GM12875 (cell line): ENCODE data around the gene SMDT1.

Experiments used
- H3K4me3 ChIP-seq: one replicate; pipeline ENCODE4 v1.5.1; 2011; ENCODE audit warnings: low read depth, low read length, control low read depth
- TF ChIP-seq, protein P1 (sequence below): IDR thresholded peaks from 2 replicates; pipeline ENCODE4 v1.5.1; 2011; ENCODE audit warnings: low read depth, mild to moderate bottlenecking, control low read depth, inconsistent platforms, low read length, moderate library complexity, borderline replicate concordance; ENCODE audit not compliant: insufficient read depth

Gene SMDT1

DNA sequence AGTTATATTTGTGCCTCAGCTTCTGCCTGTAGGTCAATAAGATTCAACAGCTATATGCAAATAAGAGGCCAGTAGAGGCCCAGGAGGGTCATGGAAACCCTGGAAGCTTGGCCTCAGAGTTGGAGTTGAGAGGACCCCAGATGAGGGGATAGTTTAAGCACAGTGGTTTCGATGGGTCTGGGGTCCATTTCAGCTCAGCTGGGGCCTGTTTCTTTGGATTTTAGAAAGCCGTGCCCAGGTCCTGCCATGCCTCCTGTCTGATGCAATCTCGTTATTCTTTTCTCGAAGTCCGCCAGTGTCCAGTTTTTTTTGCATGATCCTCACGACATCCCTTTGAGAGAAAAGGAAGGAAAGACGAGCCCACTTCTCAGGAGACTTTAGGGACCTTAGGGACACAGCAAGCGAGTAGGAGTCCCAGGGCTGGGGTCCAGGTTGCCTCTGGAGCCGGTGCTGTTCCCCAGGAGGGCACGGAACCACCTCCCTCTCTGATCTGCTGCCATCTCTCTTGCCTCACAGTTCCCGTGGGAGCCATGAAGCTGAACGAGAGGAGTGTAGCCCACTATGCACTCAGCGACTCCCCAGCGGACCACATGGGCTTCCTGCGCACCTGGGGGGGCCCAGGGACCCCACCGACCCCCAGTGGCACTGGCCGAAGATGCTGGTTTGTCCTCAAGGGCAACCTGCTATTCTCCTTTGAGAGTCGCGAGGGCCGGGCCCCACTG, 2.6 kb upstream of the SMDT1 start:
- H3K4me3 ChIP-seq: no peak overlapping the region

DNA sequence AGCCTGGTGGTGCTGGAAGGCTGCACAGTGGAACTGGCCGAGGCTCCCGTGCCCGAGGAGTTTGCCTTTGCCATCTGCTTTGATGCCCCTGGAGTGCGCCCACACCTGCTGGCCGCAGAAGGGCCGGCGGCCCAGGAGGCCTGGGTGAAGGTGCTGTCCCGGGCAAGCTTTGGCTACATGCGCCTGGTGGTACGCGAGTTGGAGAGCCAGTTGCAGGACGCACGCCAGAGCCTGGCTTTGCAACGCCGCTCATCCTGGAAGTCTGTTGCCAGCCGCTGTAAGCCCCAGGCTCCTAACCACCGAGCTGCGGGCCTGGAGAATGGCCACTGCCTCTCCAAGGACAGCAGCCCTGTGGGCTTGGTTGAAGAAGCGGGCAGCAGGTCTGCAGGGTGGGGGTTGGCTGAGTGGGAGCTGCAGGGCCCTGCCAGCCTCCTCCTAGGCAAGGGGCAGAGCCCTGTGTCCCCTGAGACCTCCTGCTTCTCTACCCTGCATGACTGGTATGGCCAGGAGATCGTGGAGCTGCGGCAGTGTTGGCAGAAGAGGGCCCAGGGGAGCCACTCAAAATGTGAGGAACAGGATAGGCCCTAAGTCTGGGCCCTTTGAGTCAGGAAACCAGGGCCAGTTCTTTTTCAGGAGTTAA, 1.9 kb upstream of the SMDT1 start:
- TF ChIP-seq, protein P1, sequence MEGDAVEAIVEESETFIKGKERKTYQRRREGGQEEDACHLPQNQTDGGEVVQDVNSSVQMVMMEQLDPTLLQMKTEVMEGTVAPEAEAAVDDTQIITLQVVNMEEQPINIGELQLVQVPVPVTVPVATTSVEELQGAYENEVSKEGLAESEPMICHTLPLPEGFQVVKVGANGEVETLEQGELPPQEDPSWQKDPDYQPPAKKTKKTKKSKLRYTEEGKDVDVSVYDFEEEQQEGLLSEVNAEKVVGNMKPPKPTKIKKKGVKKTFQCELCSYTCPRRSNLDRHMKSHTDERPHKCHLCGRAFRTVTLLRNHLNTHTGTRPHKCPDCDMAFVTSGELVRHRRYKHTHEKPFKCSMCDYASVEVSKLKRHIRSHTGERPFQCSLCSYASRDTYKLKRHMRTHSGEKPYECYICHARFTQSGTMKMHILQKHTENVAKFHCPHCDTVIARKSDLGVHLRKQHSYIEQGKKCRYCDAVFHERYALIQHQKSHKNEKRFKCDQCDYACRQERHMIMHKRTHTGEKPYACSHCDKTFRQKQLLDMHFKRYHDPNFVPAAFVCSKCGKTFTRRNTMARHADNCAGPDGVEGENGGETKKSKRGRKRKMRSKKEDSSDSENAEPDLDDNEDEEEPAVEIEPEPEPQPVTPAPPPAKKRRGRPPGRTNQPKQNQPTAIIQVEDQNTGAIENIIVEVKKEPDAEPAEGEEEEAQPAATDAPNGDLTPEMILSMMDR: no peak
- no peak overlapping the region for H3K4me3 ChIP-seq

More for the DNA sequence above, 2.6 kb upstream of the SMDT1 start:
- TF ChIP-seq, protein P1: no peak

DNA sequence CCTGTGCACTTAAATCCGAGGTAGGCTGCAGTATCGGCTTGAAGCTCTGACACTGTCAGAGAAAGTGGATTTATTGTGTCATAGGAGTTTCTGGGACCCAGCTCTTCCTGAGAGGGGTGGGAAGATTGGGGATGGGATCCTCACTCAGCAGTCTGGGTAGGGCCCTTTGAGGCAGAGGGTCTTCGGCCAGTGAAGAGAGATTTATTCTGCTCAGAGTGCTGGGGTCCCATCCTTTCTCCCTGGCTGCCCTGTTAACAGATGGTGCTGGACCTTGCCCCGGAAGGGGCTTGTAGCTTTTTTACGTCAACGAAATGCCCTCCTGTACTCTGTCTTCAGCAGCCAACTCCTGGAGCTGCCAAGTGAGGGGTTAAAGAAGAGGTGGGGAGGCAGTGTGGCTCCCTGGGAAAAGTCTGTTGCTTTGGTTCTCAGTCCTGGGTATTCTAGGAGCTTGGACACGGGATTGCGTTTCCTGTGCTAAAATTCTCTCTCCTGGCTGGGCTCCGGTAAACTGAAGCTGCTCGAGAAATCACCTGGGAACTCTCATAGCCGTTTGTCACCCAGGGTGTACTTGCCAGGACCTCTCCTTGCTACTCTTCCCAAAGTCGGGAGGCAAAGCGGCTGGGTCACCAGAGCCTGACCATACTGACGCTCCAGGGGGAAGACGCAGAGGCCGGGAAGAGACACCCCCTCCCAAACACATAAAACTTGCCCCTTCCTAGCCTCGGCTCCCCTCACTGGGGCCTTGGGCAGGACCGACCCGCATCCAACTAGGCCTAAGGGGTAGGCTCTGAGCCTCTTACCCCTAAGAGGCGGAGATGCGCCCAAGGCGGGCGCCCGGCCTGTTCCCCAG, 806 bp upstream of the SMDT1 start:
- peak overlapping the region; percentile 77 for H3K4me3 ChIP-seq
- TF ChIP-seq, protein P1: no peak

DNA sequence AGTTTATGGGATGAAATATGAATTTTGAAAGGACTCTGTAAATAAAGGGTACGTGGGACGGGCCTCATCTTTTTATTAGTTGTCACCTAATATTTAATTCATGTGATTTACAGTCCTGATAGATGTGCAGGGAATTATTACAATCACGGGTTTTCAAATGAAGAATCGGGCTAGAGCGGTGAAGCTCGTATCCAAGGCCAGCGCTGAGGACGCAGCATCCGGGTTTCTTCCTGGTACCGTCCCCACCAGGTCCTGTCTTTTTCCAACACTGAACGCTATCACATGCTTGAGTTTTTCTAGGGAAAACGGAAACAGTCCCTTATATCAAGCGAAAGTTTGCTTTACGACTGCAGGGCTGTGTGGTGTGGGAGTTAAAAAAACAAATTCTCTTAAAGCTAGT, 787 bp downstream of the SMDT1 start:
- peak overlapping the region; percentile 77 for H3K4me3 ChIP-seq
- TF ChIP-seq, protein P1: no peak

DNA sequence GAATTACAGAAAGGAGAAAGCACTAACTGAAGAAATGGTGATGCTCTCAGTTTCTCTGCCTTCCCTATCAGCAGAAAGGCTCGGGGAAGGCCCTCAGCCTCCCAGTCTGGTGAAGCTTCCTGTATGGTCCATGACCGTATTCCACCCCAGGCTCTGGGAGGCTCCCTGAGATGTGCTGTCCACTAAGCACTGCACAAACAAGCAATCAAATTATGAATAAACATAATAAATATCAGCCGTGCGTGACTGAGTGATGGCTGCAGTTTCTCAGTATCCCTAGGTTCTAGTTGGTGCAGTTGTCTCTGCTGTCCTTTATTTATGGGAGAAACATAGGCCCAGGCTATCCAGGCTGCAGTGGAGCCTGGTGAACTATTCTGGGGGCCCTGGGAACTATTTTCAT, 3.6 kb downstream of the SMDT1 start:
- TF ChIP-seq, protein P1: no peak
- H3K4me3 ChIP-seq: no peak overlapping the region

DNA sequence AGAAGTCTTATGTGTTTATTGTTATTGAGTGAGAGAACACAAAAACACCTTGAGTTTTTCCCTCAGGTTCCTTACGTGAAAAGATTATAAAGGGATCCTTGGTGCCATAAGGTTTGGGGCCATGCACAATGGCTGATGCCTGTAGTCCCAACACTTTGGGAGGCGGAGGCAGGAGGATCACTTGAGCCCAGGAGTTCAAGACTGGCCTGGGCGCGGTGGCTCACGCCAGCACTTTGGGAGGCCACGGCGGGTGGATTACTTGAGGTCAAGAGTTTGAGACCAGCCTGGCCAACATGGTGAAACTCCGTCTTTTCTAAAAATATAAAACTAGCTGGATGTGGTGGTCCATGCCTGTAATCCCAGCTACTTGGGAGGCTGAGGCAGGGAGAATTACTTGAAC, 5.4 kb downstream of the SMDT1 start:
- TF ChIP-seq, protein P1: no peak
- no peak overlapping the region for H3K4me3 ChIP-seq
